ENCODE data around the gene FAM240A.

GRCh38 chr3:46643701-46644100, 31.4 kb downstream of the FAM240A start:
- TF ChIP-seq CTCF (IDR thresholded peaks at IDR 0.05) (no peak), ZFX (IDR thresholded peaks at IDR 0.05; ENCODE audit: borderline replicate concordance) (no peak)
